ENCODE data around the gene SP6. TPM values are rescaled to one million over a fixed set of nuclear protein-coding genes. Genes with fewer than 3 reads are reported as not detected.
A peak's percentile ranks its signal among the peaks of the same experiment; 100 is the strongest.

SP6 gene
- polyA plus RNA-seq, 1 experiment, result 0.05 TPM

- POLR2A ChIA-PET, result no interaction called here
These were observed 40.7 kb upstream of the SP6 start for GRCh38 chr17:47891545-47892088.

GRCh38 chr17:47889734-47890529 is 39.0 kb upstream of the SP6 start:
- ChIA-PET POLR2A (no interaction called here), CTCF (interaction anchor here (0.6 to 17.5 kb wide), 21 partner anchors 8 to 128 kb away, joined by 3 to 875 read pairs (median 6); partner anchors contain the start of genes CDK5RAP3, SCRN2 and SP6)
- peak; percentile 94 for TF ChIP-seq CTCF (IDR thresholded peaks at IDR 0.05; ENCODE audit: insufficient read depth, low read depth, low read length)
- DNase-seq (ENCODE audit: low read depth), result no peak
- Histone ChIP-seq H3K27me3 (ENCODE audit: control insufficient read depth, insufficient read depth, low read length) (no peaks in the 10 kb centered on the region), H3K36me3 (ENCODE audit: control insufficient read depth, insufficient read depth, low read length) (no peaks in the 10 kb centered on the region), H3K4me3 (ENCODE audit: low read depth, low read length) (no peak overlapping the region)

More at GRCh38 chr17:47891545-47892088, 40.7 kb upstream of the SP6 start:
- Histone ChIP-seq H3K27me3 (ENCODE audit: control insufficient read depth, insufficient read depth, low read length) (no peaks in the 10 kb centered on the region), H3K36me3 (ENCODE audit: control insufficient read depth, insufficient read depth, low read length) (no peaks in the 10 kb centered on the region), H3K4me3 (ENCODE audit: low read depth, low read length) (no peak overlapping the region)
- DNase-seq (ENCODE audit: low read depth), result no peak
- no peak for TF ChIP-seq CTCF (IDR thresholded peaks at IDR 0.05; ENCODE audit: insufficient read depth, low read depth, low read length)
- CTCF ChIA-PET, result interaction anchor here (0.7 to 17.5 kb wide), 9 partner anchors 13 to 127 kb away, joined by 3 to 875 read pairs (median 3); partner anchors contain the start of genes SCRN2 and SP6

- no peak for DNase-seq (ENCODE audit: low read depth)
- POLR2A ChIA-PET, result no interaction called here
- Histone ChIP-seq H3K27me3 (ENCODE audit: control insufficient read depth, insufficient read depth, low read length) (no peaks in the 10 kb centered on the region), H3K4me3 (ENCODE audit: low read depth, low read length) (no peak overlapping the region), H3K36me3 (ENCODE audit: control insufficient read depth, insufficient read depth, low read length) (no peaks in the 10 kb centered on the region)
- no peak for TF ChIP-seq CTCF (IDR thresholded peaks at IDR 0.05; ENCODE audit: insufficient read depth, low read depth, low read length)
- CTCF ChIA-PET, result interaction anchor here (0.7 to 17.5 kb wide), 8 partner anchors 9 to 731 kb away, joined by 3 to 875 read pairs (median 10); partner anchors contain the start of genes CDK5RAP3, SCRN2 and SP6
These were observed 37.3 kb upstream of the SP6 start for GRCh38 chr17:47888293-47888692.

- ChIA-PET CTCF (interaction anchor here (1.0 to 17.5 kb wide), 5 partner anchors 11 to 65 kb away, joined by 3 to 875 read pairs (median 6); partner anchors contain the start of genes SCRN2 and SP6), POLR2A (no interaction called here)
- Histone ChIP-seq H3K27me3 (ENCODE audit: control insufficient read depth, insufficient read depth, low read length) (no peaks in the 10 kb centered on the region), H3K4me3 (ENCODE audit: low read depth, low read length) (no peak overlapping the region), H3K36me3 (ENCODE audit: control insufficient read depth, insufficient read depth, low read length) (no peaks in the 10 kb centered on the region)
- no peak for DNase-seq (ENCODE audit: low read depth)
- no peak for TF ChIP-seq CTCF (IDR thresholded peaks at IDR 0.05; ENCODE audit: insufficient read depth, low read depth, low read length)
These were observed 34.2 kb upstream of the SP6 start for GRCh38 chr17:47884905-47885730.

- Histone ChIP-seq H3K4me3 (ENCODE audit: low read depth, low read length) (no peak overlapping the region), H3K36me3 (ENCODE audit: control insufficient read depth, insufficient read depth, low read length) (no peaks in the 10 kb centered on the region), H3K27me3 (ENCODE audit: control insufficient read depth, insufficient read depth, low read length) (no peaks in the 10 kb centered on the region)
- ChIA-PET CTCF (interaction anchor here (1.0 to 17.5 kb wide), 6 partner anchors 10 to 66 kb away, joined by 3 to 875 read pairs (median 5); partner anchors contain the start of genes SCRN2 and SP6), POLR2A (no interaction called here)
- DNase-seq (ENCODE audit: low read depth), result no peak
- TF ChIP-seq CTCF (IDR thresholded peaks at IDR 0.05; ENCODE audit: insufficient read depth, low read depth, low read length), result no peak
These were observed 33.4 kb upstream of the SP6 start for GRCh38 chr17:47884427-47884740.
